ENCODE measurements around the gene APPL2.

- TF ChIP-seq CTCF (IDR thresholded peaks at IDR 0.05) (no peak), POLR2A (IDR thresholded peaks at IDR 0.05) (no peak)
Measured at GRCh38 chr12:105235281-105235731, 668 bp downstream of the APPL2 start.

Measured in right lobe of liver (tissue), 4 donors.